ENCODE data around the gene TAOK3. TPM values are rescaled to one million over a fixed set of nuclear protein-coding genes. Genes with fewer than 3 reads are reported as not detected.

The TAOK3 gene
- total RNA-seq, 1 experiment from 2014 or later: 17.7 TPM

DNA sequence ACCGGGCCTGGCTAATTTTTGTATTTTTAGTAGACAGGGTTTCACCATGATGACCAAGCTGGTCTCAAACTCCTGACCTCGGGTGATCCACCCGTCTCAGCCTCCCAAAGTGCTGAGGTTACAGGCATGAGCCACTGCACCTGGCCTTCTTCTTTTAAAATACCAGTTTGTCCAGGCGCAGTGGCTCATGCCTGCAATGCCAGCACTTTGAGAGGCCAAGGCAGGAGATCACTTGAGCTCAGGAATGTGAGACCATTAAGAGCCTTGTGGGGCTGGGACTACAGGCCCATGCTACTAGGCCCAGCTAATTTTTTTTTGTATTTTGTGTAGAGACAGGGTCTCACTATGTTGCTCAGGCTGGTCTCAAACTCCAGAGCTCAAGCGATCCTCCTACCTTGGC, 244.8 kb downstream of the TAOK3 start:
- Mint-ChIP-seq H3K36me3 (ENCODE audit: insufficient read depth, unreplicated experiment) (no peaks in the 10 kb centered on the region), H3K9me3 (ENCODE audit: unreplicated experiment) (no peaks in the 10 kb centered on the region), H3K27me3 (ENCODE audit: insufficient read depth, unreplicated experiment) (no peaks in the 10 kb centered on the region), H3K4me3 (ENCODE audit: unreplicated experiment) (no peak overlapping the region), H3K4me1 (ENCODE audit: low read depth, unreplicated experiment) (peaks cover 7% of the 10 kb centered on the region), H3K27ac (ENCODE audit: unreplicated experiment) (no peak overlapping the region)
- no peaks in the 10 kb centered on the region; the same call in 1 of the 2 replicates for H3K9me3 ChIP-seq
- TF ChIP-seq, protein P1, sequence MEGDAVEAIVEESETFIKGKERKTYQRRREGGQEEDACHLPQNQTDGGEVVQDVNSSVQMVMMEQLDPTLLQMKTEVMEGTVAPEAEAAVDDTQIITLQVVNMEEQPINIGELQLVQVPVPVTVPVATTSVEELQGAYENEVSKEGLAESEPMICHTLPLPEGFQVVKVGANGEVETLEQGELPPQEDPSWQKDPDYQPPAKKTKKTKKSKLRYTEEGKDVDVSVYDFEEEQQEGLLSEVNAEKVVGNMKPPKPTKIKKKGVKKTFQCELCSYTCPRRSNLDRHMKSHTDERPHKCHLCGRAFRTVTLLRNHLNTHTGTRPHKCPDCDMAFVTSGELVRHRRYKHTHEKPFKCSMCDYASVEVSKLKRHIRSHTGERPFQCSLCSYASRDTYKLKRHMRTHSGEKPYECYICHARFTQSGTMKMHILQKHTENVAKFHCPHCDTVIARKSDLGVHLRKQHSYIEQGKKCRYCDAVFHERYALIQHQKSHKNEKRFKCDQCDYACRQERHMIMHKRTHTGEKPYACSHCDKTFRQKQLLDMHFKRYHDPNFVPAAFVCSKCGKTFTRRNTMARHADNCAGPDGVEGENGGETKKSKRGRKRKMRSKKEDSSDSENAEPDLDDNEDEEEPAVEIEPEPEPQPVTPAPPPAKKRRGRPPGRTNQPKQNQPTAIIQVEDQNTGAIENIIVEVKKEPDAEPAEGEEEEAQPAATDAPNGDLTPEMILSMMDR (IDR thresholded peaks at IDR 0.05; ENCODE audit: insufficient read depth in 1 of 2, low read depth in 1 of 2, low read length in 1 of 2, severe bottlenecking in 1 of 2, unreplicated experiment in 1 of 2): no peak
- H3K27me3 ChIP-seq (replicated peaks; ENCODE audit: control insufficient read depth, insufficient read depth, low read length): no peaks in the 10 kb centered on the region
- no peak for DNase-seq
- H3K4me3 ChIP-seq (ENCODE audit: low read depth, low read length): no peak overlapping the region
- no TSS peak for BruUV-seq (replicated peaks)
- no peaks in the 10 kb centered on the region for H3K36me3 ChIP-seq (ENCODE audit: control insufficient read depth, insufficient read depth, low read length)
- ChIA-PET CTCF (interaction anchor here (0.5 kb wide), 1 partner anchor 17 kb away, joined by 6 read pairs; no protein-coding TSS in a partner anchor), POLR2A (no interaction called here)
- intact Hi-C loops (cut with micrococcal nuclease; ENCODE audit: unreplicated experiment): no loop called here
- 0 out of 2 replicates have a peak, but pooled peaks cover 5% of the 10 kb centered on the region for H3K4me1 ChIP-seq

DNA sequence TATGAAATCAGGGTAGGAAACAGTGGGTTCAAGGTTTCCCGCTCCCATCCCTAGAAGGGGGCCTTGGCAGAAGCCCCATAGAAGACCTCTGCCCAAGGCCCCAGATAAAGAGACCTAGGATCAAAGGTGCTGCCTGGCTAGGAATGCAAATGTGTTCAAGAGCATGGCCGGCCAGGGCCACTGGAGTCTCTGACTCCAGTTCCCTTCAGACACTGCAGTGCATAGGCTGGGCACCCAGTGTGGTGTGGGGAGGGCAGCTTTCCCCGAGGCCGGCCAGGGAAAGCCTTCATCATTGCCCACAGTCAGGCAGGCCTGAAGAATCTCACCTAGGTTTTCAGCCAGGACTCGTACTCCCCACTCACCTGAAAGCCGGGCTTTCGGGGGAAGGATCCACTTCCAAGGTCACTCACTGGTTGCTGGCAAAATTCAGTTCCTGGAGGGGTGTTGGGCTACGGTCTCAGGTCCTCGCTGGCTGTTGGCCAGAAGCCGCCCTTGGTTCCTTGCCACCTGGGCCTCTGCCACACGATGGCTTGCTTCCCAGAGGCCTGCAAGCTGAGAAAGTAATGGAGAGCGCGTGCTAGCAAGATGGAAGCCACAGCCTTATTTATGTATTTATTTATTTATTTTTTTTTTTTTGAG, 246.5 kb downstream of the TAOK3 start:
- Histone ChIP-seq H3K36me3 (ENCODE audit: control insufficient read depth, insufficient read depth, low read length) (no peaks in the 10 kb centered on the region), H3K4me1 (peaks cover 7% of the 10 kb centered on the region; the same call in 1 of the 2 replicates), H3K9me3 (no peaks in the 10 kb centered on the region; the same call in 1 of the 2 replicates), H3K4me3 (ENCODE audit: low read depth, low read length) (no peak overlapping the region), H3K27me3 (replicated peaks; ENCODE audit: control insufficient read depth, insufficient read depth, low read length) (no peaks in the 10 kb centered on the region)
- Mint-ChIP-seq H3K4me3 (ENCODE audit: unreplicated experiment) (no peak overlapping the region), H3K27me3 (ENCODE audit: insufficient read depth, unreplicated experiment) (no peaks in the 10 kb centered on the region), H3K36me3 (ENCODE audit: insufficient read depth, unreplicated experiment) (no peaks in the 10 kb centered on the region), H3K27ac (ENCODE audit: unreplicated experiment) (no peak overlapping the region), H3K9me3 (ENCODE audit: unreplicated experiment) (no peaks in the 10 kb centered on the region), H3K4me1 (ENCODE audit: low read depth, unreplicated experiment) (peaks cover 7% of the 10 kb centered on the region)
- CTCF ChIA-PET: no interaction called here
- intact Hi-C loops (cut with micrococcal nuclease; ENCODE audit: unreplicated experiment): no loop called here
- BruUV-seq (replicated peaks): no TSS peak
- POLR2A ChIA-PET: no interaction called here
- TF ChIP-seq, protein P1 (IDR thresholded peaks at IDR 0.05; ENCODE audit: insufficient read depth in 1 of 2, low read depth in 1 of 2, low read length in 1 of 2, severe bottlenecking in 1 of 2, unreplicated experiment in 1 of 2): no peak
- no peak for DNase-seq

DNA sequence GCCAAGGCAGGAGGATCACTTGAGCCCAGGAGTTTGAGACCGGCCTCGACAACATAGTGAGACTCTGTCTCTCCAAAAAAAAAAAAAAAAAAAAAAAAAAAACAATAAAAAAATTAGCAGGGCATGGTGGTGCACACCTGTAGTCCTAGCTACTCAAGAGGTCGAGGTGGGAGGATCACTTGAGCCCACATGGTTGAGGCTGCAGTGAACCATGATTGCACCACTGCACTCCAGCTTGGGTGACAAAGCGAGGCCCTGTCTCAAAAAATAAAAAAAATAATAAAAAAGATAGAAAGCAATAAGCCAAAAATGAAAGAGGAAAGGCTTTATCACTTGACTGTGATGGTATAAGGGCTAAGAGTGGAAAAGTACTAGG, 247.0 kb downstream of the TAOK3 start:
- Histone ChIP-seq H3K4me1 (peaks cover 10% of the 10 kb centered on the region; the same call in 1 of the 2 replicates), H3K4me3 (ENCODE audit: low read depth, low read length) (no peak overlapping the region), H3K9me3 (no peaks in the 10 kb centered on the region; the same call in 1 of the 2 replicates), H3K27me3 (replicated peaks; ENCODE audit: control insufficient read depth, insufficient read depth, low read length) (no peaks in the 10 kb centered on the region), H3K36me3 (ENCODE audit: control insufficient read depth, insufficient read depth, low read length) (no peaks in the 10 kb centered on the region)
- no peak overlapping the region for H3K27ac Mint-ChIP-seq (ENCODE audit: unreplicated experiment)
- peaks cover 7% of the 10 kb centered on the region for H3K4me1 Mint-ChIP-seq (ENCODE audit: low read depth, unreplicated experiment)
- no peak for DNase-seq
- H3K4me3 Mint-ChIP-seq (ENCODE audit: unreplicated experiment): no peak overlapping the region
- H3K27me3 Mint-ChIP-seq (ENCODE audit: insufficient read depth, unreplicated experiment): no peaks in the 10 kb centered on the region
- no TSS peak for BruUV-seq (replicated peaks)
- no peaks in the 10 kb centered on the region for H3K9me3 Mint-ChIP-seq (ENCODE audit: unreplicated experiment)
- CTCF ChIA-PET: no interaction called here
- TF ChIP-seq, protein P1 (IDR thresholded peaks at IDR 0.05; ENCODE audit: insufficient read depth in 1 of 2, low read depth in 1 of 2, low read length in 1 of 2, severe bottlenecking in 1 of 2, unreplicated experiment in 1 of 2): no peak
- no peaks in the 10 kb centered on the region for H3K36me3 Mint-ChIP-seq (ENCODE audit: insufficient read depth, unreplicated experiment)
- intact Hi-C loops (cut with micrococcal nuclease; ENCODE audit: unreplicated experiment): no loop called here
- POLR2A ChIA-PET: interaction anchor here (0.7 kb wide), 1 partner anchor 210 kb away, joined by 5 read pairs; no protein-coding TSS in a partner anchor
